ENCODE data around the gene BMPR1A.
"Not testable (repeated sequence)": the region's sequence is repeated elsewhere in the genome, so short reads cannot be mapped to it uniquely, and the experiment has no call there.

GRCh38 chr10:86947806-86948205, 191.4 kb downstream of the BMPR1A start:
- TF ChIP-seq CTCF, POLR2A (IDR thresholded peaks at IDR 0.05): not testable (repeated sequence)

All from body of pancreas (tissue), 4 donors.